Left forelimb (tissue), 1 donor: Measurements from ENCODE around the gene RWDD3.

Experiments
- DNase-seq: peaks from one replicate; pipeline ENCODE4 v3.0.0-alpha.2; 2018; ENCODE audit warnings: low spot score

The RWDD3 gene, protein sequence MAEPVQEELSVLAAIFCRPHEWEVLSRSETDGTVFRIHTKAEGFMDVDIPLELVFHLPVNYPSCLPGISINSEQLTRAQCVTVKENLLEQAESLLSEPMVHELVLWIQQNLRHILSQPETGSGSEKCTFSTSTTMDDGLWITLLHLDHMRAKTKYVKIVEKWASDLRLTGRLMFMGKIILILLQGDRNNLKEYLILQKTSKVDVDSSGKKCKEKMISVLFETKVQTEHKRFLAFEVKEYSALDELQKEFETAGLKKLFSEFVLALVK

DNA sequence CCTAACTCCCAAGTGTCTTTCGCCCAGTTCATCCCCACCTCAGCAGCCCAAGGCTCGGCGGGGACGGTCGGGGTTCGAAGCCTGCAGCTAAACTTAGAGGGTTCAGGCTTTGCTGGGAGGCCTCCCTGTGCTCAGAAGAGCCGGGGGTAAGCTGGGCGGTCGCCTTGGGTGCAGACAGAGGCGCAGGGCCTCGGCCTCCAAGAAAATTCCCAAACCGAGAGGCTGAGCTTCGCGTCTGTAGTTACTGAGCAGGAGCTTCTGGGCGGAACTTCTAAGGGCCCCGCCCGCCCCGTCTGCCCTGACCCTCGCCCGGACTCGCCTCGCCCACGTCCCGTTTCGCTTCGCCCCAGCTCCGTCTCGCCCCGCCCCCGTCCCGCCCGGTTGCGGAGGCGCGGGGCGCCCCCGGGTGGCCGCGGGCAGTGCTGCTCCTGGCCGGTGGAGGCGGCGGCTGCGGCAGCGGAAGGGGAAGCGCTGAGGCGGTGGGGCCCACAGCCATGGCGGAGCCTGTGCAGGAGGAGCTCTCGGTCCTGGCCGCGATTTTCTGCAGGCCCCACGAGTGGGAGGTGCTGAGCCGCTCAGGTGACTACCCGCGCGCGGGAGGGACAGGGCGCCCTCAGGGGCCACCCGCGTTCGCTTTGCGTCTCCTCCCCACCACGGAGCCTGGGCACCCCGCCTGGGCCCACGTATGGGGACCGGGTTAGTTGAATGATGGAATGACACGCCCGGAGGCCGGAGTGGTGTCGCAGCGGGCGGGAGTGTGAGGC is at the start of gene RWDD3:
Gene RWDD3, plus strand, starts transcription at position 474 of the 764 bp plus-strand sequence. Its CDS starts 21 bp downstream, at position 495.
- DNase-seq: peak; percentile 97

DNA sequence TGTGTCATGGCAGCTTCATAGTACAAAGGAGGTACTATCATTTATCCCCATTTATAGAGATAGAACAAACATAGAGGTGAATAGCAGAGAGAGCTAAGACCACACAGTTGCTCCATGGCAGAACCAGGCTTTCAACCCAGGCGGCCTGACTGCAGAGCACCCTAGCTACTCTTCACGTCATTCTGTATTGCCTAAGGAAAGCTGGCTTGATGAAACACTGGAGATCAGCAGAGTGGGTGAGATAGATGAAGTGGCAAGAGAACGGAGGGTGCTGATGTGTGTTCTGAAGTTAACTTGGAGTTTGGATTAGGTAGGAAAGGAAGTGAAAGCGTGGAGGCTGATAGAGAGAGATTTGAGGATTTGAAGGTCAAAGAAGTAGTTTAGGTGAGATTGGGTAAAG is 47.9 kb upstream of the RWDD3 start:
- no peak for DNase-seq

DNA sequence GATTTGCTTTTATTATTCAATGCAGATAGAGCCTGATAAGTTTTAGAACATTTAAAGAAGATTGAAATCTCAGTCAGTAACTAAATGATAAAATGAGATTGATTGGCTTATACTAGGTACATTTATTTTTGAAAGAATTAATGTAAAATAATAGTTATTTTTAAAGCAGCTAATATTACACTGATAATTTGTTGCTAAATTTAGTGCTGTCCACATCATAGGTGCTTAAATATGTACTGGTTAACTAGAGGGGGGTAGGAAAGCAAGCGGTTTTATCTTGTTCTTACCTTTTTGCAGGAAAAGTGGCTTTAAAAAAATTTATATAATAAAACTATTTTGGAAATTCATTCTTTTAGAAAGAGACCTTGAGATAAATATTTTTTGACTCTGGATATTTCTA is 40.4 kb upstream of the RWDD3 start:
- no peak for DNase-seq

DNA sequence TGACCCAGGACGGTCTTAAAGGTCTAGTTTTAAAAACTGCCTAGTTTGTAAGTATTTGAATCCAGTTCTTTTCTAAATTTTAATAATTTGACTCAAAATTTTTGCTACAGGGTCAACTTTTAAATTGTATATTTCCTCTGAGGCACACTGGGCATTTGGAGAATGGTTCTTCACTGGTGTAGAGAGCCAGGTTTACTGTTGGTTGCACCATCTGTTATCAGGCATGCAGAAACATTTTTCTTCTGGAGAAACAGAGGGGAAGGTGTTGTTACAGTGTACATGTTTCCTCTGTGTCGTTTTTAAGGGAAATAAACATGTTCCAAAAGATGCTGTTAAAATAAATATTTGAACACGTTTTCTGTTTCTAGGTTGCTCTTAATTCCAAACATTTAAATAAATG is 39.0 kb upstream of the RWDD3 start:
- DNase-seq: no peak

DNA sequence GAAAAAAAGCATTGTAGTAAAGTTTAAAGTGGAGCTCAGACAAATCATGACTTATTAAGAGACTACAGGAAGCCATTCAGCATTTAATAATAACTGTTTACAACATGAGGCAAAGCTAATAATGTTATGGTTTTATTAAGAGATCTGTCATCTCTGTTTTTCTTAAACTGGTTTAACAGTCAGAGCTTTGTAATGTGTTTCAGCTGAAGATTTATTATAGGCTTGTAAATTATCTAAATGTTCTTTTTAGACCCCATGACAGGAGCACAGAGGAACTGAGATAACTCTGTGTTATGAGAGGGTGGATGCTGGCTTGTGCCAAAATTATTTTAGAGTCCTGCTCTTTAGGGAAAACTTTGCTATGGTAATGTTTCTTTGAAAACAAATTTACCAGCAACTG is 38.0 kb upstream of the RWDD3 start:
- DNase-seq: no peak

DNA sequence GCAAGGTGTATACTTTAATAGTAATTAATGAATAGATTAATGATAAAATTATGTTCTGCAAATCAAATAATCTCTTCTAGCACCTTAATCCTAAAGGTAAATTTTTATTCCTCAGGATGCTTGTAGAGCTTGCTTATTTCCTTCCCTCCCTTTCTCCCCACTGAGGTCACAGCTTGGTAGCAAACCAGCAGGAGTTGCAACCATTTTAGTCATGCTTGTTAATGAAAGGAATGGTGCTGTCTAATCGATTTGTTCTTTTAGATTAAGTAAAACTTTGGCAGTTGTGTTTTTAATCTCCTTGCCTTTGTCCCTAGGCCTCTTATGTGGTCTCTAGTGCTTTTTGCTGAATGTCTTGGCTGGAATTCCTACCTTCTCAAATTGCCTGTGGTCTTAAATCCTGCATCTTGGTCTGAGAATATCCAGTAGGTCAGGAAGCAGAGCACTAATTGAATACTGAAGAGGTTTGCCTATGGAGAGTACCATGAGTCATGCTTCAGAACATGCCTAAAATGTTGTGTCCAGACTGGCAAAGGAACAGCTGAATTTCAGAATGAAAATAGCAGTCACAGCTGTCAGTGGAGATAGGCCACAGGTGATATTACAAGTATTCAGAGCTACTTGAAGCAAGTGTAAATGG is 36.3 kb upstream of the RWDD3 start:
- DNase-seq: no peak

DNA sequence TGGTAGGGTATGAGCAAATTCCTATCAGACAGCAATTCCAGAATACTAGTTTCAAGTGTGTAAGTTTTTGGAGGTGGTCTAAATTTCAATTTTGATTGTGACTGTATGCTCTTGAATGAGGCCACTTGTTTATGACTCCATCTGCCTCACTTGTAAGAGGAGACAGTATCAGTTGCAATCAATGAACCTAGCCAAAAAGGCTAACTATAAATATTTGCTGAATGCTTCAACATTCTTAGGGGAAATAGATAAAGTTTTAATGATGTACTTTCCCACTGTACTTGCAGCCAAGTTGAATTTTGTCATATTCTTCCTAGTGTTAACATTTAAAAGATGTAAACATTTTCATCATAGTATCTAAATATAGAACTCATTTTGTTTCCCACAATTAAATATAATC is 32.1 kb upstream of the RWDD3 start:
- DNase-seq: no peak

DNA sequence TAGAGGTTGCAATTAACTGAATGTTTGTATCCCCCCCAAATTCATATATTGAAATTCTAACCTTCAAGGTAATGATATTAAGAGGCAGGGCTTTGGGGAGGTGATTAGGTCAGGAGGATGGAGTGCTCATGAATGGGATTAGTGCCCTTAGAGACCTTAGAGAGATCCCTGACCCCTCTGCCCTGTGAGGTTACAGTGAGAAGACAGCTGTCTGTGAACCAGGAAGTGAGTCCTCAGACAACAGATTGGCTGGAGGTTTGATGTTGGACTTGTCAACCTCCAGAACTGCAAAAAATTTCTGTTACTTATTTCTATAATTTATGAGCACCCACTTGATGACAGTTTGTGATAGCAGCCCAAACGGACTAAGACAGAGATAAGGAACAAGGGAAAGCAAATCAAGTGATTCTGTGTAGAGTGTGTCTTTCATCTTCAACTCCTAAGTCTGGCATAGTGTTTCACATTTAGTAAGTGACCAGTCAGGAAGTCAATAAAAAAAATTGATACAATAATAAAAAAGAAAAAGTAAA is 30.0 kb upstream of the RWDD3 start:
- DNase-seq: no peak

DNA sequence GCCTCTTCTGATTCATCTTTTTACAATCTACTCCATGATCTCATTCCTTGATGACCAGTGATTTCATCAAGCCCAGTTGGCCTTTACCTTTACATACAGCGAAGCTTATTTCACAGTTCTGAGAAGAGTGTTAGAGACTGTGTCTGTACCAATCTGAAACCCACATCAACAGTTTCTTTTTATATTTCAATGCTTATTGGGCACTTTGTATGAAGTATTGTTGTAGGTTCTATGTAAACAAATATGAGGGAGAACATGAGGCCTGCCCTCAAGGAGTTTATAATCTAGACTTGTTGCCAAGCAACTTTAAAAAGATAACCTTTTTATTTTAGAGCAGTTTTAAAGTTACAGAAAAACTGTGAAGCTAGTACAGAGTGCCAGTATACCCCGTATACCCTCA is 27.5 kb upstream of the RWDD3 start:
- no peak for DNase-seq

DNA sequence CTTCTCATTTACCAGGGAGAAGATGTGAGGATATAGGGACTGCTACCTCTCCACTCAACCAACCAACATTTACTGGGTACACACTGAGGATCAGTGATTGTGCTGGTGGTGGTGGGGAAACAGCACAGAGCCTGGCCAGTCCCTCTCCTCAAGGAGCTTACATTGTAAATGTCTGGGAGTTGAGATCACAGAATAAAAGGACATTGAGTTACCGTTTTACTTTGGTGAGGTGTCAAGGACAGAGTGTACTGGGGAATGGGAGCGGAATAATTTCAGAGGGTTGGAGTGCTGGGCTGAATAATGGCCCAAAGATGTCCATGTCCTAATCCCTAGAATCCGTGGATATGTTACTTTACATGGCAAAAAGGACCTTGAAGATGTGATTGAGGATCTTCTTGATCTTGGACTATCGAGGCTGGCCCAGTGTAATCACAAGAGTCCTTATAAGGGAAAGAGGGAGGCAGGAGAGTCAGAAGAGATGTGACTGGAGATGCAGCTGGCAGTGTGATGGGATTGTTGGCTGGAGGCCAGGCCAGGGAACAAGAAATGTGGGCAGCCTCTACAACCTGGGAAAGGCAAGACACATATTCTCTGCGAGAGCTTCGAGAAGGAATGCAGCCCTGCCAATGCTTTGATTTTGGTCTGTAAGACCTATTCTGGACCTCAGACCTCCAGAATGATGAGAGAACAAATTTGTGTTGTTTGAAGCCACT is 26.6 kb upstream of the RWDD3 start:
- DNase-seq: no peak

DNA sequence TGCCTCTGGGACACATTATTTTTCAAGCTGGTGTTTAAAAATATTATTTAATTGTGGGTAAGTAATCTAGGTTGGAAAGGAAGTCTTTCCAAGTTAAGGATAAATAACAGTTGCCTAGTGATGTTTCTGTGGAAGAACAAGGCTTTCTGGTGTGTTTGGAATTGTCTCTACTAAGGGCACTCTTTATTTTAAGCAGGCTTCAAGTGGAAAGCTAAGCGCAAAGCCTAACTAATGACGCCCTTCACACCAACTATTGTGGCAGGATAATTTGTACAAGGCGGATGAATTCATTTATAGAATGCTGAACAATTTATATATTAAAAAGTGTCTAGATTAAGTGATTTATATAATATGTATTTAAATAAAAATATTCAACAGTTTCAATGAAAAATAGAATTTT is 25.1 kb upstream of the RWDD3 start:
- no peak for DNase-seq

DNA sequence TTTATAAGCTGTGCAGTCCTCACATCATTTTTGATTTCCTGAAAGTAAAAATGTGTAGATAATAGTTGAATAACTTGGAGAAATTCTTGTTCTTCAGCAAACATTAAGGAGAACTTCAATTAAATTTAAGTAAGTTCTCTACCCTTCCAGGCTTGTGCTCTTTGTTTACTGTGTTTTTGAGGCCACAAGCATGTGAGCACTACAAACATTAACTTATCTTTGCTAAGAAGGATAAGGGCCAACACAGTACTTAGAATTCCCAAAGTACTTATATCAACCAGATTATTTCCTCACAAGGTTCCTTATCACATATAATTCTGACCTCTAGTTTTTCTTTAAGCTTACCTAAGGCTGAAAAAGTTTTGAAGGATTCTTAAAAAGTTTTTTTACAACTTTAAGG is 24.7 kb upstream of the RWDD3 start:
- no peak for DNase-seq

DNA sequence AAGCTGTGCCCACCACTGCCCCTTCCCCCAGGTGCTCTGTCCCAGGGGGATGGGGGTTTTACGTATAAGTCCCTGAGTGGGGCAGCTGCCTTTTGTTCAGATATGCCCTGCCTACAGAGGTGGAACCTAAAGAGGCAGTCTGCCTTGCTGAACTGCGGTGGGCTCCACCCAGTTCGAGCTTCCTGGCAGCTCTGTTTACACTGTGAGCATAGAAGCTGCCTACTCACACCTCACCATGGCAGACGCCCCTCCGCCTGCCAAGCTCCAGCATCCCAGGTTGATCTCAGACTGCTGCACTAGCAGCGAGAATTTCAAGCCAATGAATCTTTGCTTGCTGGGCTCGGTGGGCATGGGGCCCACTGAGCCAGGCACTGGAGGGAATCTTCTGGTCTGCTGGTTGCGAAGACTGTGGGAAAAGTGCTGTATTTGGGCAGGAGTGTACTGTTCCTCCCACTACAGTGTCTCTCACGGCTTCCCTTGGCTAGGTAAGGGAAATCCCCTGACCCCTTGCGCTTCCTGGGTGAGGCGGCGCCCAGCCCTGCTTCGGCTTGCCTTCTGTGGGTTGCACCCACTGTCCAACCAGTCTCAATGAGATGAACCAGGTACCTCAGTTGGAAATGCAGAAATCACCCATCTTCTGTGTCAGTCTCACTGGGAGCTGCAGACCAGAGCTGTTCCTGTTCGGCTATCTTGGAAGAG is 17.6 kb upstream of the RWDD3 start:
- DNase-seq: no peak

DNA sequence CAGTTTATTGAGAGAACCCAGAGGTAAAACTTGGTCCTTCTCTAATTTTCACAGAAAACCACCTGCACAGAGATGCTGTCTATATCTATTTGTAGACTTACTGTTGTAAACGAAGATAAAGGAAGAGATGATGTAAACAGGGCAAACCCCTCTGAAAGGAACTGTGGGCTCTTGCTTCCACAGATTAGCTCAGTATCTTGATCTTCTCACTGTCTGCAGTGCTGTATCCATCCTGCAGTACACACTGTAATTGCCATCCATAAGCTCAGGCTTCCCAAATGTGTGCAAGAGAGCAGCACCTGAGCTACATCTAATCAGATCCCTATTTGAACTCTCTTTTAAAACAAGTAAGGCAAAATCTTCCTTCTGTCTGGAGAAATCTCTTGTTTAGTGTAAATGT is 16.6 kb upstream of the RWDD3 start:
- no peak for DNase-seq

DNA sequence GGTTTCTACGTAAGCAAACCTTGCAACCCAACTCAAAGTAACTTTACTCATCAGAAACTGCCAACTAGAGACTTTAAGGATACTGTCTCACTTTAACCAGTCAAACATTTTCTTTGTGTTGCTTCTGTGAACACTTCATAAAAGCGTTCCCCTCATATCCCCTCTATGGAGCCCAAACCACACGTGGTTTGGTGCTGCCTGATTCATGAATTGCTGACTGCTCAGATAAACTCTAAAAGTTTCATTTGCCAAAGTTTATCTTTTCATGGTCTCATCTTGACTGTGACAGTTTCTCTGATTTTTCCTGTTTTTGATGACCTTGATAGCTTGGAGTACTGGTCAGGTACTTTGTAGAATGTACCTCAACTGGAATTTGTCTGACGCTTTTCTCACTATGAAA is 14.6 kb upstream of the RWDD3 start:
- DNase-seq: no peak

DNA sequence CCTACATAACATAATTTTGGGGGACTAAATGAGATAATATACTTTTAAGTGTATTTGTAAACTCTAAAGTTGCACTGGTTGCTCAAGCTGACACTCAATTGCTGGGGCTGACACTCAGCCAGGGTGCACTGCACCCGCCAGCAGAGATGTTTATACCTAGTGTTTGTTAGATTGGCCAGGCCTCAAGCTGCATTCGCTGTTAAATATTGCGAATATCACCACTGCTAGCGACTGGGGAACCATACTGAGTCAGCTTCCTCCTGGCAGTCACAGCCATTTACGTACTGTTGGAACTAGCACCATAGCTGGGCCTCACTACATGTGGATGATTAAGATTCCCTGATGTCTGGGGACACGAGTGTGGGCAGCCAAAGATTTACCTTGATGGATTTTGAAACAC is 12.7 kb upstream of the RWDD3 start:
- no peak for DNase-seq

DNA sequence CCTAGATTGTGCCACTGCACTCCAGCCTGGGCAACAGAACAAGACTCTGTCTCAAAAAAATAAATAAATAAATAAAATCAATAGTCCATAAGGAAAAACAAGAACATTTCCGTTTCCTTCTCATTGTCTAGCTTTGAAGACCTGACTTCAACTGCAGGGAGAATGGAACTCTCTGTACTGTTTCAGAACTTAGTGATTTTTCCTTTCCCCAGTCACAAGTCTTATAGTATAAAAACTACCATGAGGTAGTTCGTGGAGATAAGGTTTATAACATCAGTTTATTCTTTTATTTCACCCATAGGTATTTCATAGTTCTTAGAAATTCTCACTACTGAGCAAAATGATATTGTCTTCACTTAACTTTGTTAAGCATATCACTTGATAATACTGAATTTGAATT is 11.4 kb upstream of the RWDD3 start:
- DNase-seq: no peak

DNA sequence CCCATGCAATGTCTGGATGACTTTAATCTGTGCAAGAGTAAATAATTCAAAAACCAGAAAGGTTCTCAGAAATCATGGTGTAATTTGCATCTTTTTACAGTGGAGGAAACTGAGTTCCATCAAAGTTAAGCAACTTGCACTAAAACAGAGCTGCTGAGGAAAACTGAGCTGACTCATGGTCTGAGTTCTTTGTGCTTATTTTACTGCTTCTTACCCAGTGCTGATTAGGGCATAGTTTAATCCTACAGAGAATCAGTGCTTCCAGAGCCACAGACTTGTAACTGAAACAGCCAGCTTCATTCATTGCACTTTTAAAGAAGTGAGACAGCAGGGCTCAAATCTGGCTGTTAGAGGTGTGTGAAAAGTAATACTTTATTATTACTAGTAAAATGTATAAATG is 10.9 kb upstream of the RWDD3 start:
- DNase-seq: no peak

DNA sequence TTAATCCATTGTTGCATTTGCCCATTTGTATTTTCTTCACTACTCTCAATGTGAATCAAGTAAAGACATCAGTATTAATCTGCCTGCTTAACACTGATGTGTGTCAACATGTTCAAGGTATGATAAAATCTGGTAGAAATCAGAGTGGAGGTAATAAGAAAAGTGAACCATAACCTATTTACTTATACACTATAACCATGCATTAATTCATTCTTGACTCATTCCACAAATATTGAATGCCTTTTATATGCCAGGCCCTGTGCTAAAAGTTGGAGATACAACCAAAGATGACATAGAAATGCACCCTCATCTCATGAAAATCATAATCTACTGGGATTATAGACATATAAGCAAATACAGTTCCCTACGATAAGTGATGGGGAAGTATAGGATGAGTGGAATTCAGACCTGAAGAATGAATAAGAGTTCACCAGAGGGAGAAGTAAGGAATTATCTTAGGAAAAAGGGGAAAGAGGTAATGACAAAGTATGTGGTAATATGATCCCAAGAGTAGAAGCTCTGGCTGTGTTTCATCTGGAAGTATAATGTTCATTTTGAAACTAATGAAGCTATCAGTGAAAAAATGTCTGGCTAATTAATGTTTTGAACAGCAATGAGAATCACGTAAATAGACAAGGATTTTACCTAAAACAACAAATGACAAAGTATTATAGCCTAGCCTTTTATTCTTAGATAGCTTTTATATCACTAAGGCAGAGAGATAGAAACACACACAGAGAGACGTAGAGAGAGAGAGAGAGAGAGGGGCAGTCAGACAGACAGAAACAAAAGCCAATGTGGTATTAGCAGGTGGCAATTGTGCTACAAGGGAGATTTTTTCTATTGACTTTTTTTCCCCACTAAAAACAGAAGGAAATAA is 7.0 kb upstream of the RWDD3 start:
- DNase-seq: no peak

DNA sequence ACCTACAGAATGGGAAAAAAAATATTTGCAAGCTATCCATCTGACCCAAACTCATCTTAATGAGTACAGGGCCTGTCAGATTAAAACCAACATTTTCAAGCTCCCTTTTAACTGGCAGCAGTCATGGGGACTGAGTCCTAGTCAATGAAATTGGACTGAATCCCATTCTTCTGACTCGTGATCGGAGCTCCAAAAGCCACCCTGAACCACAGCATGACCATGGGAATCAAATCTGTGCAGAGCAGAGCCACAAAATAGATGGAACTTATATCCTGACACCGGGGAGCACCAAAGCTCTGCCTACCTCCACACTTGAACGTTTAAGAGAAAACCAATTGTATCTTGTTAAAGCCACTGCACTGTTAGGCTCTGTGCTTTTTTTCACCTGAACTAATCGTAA is 5.0 kb upstream of the RWDD3 start:
- DNase-seq: no peak

DNA sequence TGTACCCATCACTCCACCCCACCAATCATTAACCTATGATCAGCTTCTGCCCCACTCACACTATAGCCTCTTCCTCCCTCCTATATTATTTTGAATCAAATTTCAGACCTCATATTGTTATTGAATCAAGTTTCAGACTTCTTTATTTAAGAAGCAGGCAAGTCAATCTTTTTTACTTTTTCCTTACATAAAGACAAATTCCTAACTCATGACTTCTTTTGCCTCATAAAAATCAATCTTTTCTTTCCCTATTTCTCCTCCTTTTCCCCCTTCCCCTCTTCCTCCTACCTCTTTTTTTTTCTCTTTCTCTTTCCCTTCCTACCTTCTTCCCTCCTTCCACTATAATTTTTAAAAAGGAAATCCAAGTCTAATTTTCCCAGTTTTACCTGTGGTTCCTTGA is 4.3 kb upstream of the RWDD3 start:
- no peak for DNase-seq
